IgD-negative memory B cell (primary cell): Measurements from ENCODE around the gene KMT2C. TPM values are rescaled to one million over a fixed set of nuclear protein-coding genes. Genes with fewer than 3 reads are reported as not detected.
"Not testable (repeated sequence)": the region's sequence is repeated elsewhere in the genome, so short reads cannot be mapped to it uniquely, and the experiment has no call there.

Experiments
- H3K27ac Mint-ChIP-seq, 3 donors: one replicate each; pipeline ENCODE4 v1.8.0; 2020 to 2022; ENCODE audit warnings: mild to moderate bottlenecking in 3 of 3, mixed read lengths in 3 of 3, moderate library complexity in 1 of 3
- H3K27me3 Mint-ChIP-seq: one replicate; pipeline ENCODE4 v1.8.0; 2021; ENCODE audit warnings: mixed read lengths
- H3K36me3 Mint-ChIP-seq: one replicate; pipeline ENCODE4 v1.8.0; 2020; ENCODE audit warnings: mild to moderate bottlenecking, mixed read lengths
- H3K4me1 Mint-ChIP-seq, 3 donors: one replicate each; pipeline ENCODE4 v1.8.0; 2020 to 2022; ENCODE audit warnings: mixed read lengths in 3 of 3, mild to moderate bottlenecking in 1 of 3
- H3K4me3 Mint-ChIP-seq, 4 donors: one replicate each; pipeline ENCODE4 v1.8.0; 2020 to 2022; ENCODE audit warnings: mild to moderate bottlenecking in 4 of 4, mixed read lengths in 4 of 4, moderate library complexity in 3 of 4
- H3K9me3 Mint-ChIP-seq, 3 donors: one replicate each; pipeline ENCODE4 v1.8.0; 2020 to 2021; ENCODE audit warnings: mixed read lengths in 3 of 3, mild to moderate bottlenecking in 1 of 3
- polyA plus RNA-seq: library from polyadenylated mRNA; unstranded; fragments of 300-500 nt; fragmentation: Illumina TruSeq; gene quantifications from one replicate; pipeline ENCODE4 v1.2.3, GENCODE V29; 2021

The KMT2C gene
- polyA plus RNA-seq, 1 donor from 2014 or later: 23.7 TPM

- Mint-ChIP-seq H3K36me3 (peaks cover 5% of the 10 kb centered on the region), H3K4me1 (peaks cover 31 to 67% (median 50%) of the 10 kb centered on the region in 3 donors), H3K27me3 (no peaks in the 10 kb centered on the region), H3K27ac (no peak overlapping the region), H3K4me3 (peak overlapping the region in 1 of 4 donors; percentile 49), H3K9me3 (peaks cover 0 to 6% (median 2%) of the 10 kb centered on the region in 3 donors)
These were observed 68.6 kb downstream of the KMT2C start for GRCh38 chr7:152367170-152367569.

- Mint-ChIP-seq H3K27ac (no peak overlapping the region), H3K4me1 (peaks cover 31 to 69% (median 52%) of the 10 kb centered on the region in 3 donors), H3K9me3 (peaks cover 0 to 4% (median 2%) of the 10 kb centered on the region in 3 donors), H3K27me3 (no peaks in the 10 kb centered on the region), H3K36me3 (peaks cover 5% of the 10 kb centered on the region), H3K4me3 (peak overlapping the region in 1 of 4 donors; percentile 52)
These were observed 69.1 kb downstream of the KMT2C start for GRCh38 chr7:152366662-152367061.

GRCh38 chr7:152365982-152366603 lies 69.7 kb downstream of the KMT2C start:
- Mint-ChIP-seq H3K4me3 (no peak overlapping the region), H3K27ac (peak overlapping the region in 1 of 3 donors; percentile 17), H3K36me3 (peaks cover 3% of the 10 kb centered on the region), H3K27me3 (no peaks in the 10 kb centered on the region), H3K9me3 (peaks cover 0 to 2% (median 2%) of the 10 kb centered on the region in 3 donors), H3K4me1 (peaks cover 28 to 65% (median 51%) of the 10 kb centered on the region in 3 donors)

GRCh38 chr7:152363798-152364197 lies 72.0 kb downstream of the KMT2C start:
- Mint-ChIP-seq H3K9me3 (peaks cover 0 to 2% (median 2%) of the 10 kb centered on the region in 3 donors), H3K27ac (no peak overlapping the region)

GRCh38 chr7:152362128-152362926 lies 73.5 kb downstream of the KMT2C start:
- peaks cover 3% of the 10 kb centered on the region for H3K36me3 Mint-ChIP-seq
- peaks cover 19 to 51% (median 38%) of the 10 kb centered on the region in 3 donors for H3K4me1 Mint-ChIP-seq
- H3K4me3 Mint-ChIP-seq: peak overlapping the region in 1 of 4 donors; percentile 61
- no peaks in the 10 kb centered on the region for H3K27me3 Mint-ChIP-seq
- no peak overlapping the region for H3K27ac Mint-ChIP-seq
- peaks cover 0 to 2% (median 2%) of the 10 kb centered on the region in 3 donors for H3K9me3 Mint-ChIP-seq

More at GRCh38 chr7:152363798-152364197, 72.0 kb downstream of the KMT2C start:
- H3K36me3 Mint-ChIP-seq: peaks cover 3% of the 10 kb centered on the region
- H3K4me3 Mint-ChIP-seq: peak overlapping the region in 2 of 4 donors; percentile 2 to 37
- H3K27me3 Mint-ChIP-seq: no peaks in the 10 kb centered on the region
- H3K4me1 Mint-ChIP-seq: peaks cover 25 to 55% (median 41%) of the 10 kb centered on the region in 3 donors

GRCh38 chr7:152355474-152356057 lies 80.2 kb downstream of the KMT2C start:
- Mint-ChIP-seq H3K4me3 (peak overlapping the region in 1 of 4 donors; percentile 37), H3K36me3 (peaks cover 17% of the 10 kb centered on the region), H3K9me3 (peaks cover 0 to 2% (median 0%) of the 10 kb centered on the region in 3 donors), H3K27me3 (no peaks in the 10 kb centered on the region), H3K4me1 (peaks cover 15 to 21% (median 15%) of the 10 kb centered on the region in 3 donors), H3K27ac (peak overlapping the region in 1 of 3 donors; percentile 73)

- Mint-ChIP-seq H3K27ac (no peak overlapping the region), H3K36me3 (peaks cover 17% of the 10 kb centered on the region)
These were observed 81.7 kb downstream of the KMT2C start for GRCh38 chr7:152354061-152354460.

GRCh38 chr7:152353281-152353680 lies 82.5 kb downstream of the KMT2C start:
- not testable (repeated sequence) for H3K9me3 Mint-ChIP-seq, H3K4me3 Mint-ChIP-seq, H3K27me3 Mint-ChIP-seq
- Mint-ChIP-seq H3K4me1 (peaks cover 12 to 21% (median 15%) of the 10 kb centered on the region in 3 donors), H3K36me3 (peaks cover 22% of the 10 kb centered on the region), H3K27ac (peak overlapping the region in 1 of 3 donors; percentile 62)

More at GRCh38 chr7:152354061-152354460, 81.7 kb downstream of the KMT2C start:
- no peaks in the 10 kb centered on the region for H3K27me3 Mint-ChIP-seq
- no peak overlapping the region for H3K4me3 Mint-ChIP-seq
- H3K4me1 Mint-ChIP-seq: peaks cover 15 to 21% (median 15%) of the 10 kb centered on the region in 3 donors
- peaks cover 2% of the 10 kb centered on the region in 3 donors for H3K9me3 Mint-ChIP-seq

GRCh38 chr7:152351747-152352146 lies 84.1 kb downstream of the KMT2C start:
- H3K27ac Mint-ChIP-seq: peak overlapping the region in 1 of 3 donors; percentile 55
- peaks cover 2 to 12% (median 5%) of the 10 kb centered on the region in 3 donors for H3K9me3 Mint-ChIP-seq
- not testable (repeated sequence) for H3K4me3 Mint-ChIP-seq, H3K27me3 Mint-ChIP-seq
- peaks cover 11 to 17% (median 17%) of the 10 kb centered on the region in 3 donors for H3K4me1 Mint-ChIP-seq
- H3K36me3 Mint-ChIP-seq: peaks cover 31% of the 10 kb centered on the region

GRCh38 chr7:152351168-152351567 lies 84.6 kb downstream of the KMT2C start:
- H3K36me3 Mint-ChIP-seq: peaks cover 33% of the 10 kb centered on the region
- H3K27ac Mint-ChIP-seq: no peak overlapping the region
- H3K27me3 Mint-ChIP-seq: no peaks in the 10 kb centered on the region
- peaks cover 2 to 12% (median 5%) of the 10 kb centered on the region in 3 donors for H3K9me3 Mint-ChIP-seq
- no peak overlapping the region for H3K4me3 Mint-ChIP-seq
- peaks cover 12 to 20% (median 18%) of the 10 kb centered on the region in 3 donors for H3K4me1 Mint-ChIP-seq

- Mint-ChIP-seq H3K9me3 (peaks cover 2 to 12% (median 5%) of the 10 kb centered on the region in 3 donors), H3K36me3 (peaks cover 23% of the 10 kb centered on the region), H3K27ac (peak overlapping the region in 1 of 3 donors; percentile 33), H3K4me3 (no peak overlapping the region), H3K27me3 (no peaks in the 10 kb centered on the region), H3K4me1 (peaks cover 18 to 21% (median 20%) of the 10 kb centered on the region in 3 donors)
These were observed 87.9 kb downstream of the KMT2C start for GRCh38 chr7:152347888-152348287.

- H3K27ac Mint-ChIP-seq: no peak overlapping the region
- peaks cover 0 to 12% (median 5%) of the 10 kb centered on the region in 3 donors for H3K9me3 Mint-ChIP-seq
- H3K4me1 Mint-ChIP-seq: peaks cover 29 to 39% (median 37%) of the 10 kb centered on the region in 3 donors
- H3K27me3 Mint-ChIP-seq: no peaks in the 10 kb centered on the region
- no peak overlapping the region for H3K4me3 Mint-ChIP-seq
- peaks cover 16% of the 10 kb centered on the region for H3K36me3 Mint-ChIP-seq
These were observed 91.5 kb downstream of the KMT2C start for GRCh38 chr7:152344253-152344652.

- Mint-ChIP-seq H3K4me1 (peaks cover 31 to 48% (median 39%) of the 10 kb centered on the region in 3 donors), H3K4me3 (peak overlapping the region in 2 of 4 donors; percentile 7 to 30), H3K9me3 (peaks cover 0 to 3% (median 0%) of the 10 kb centered on the region in 3 donors), H3K36me3 (peaks cover 10% of the 10 kb centered on the region), H3K27me3 (no peaks in the 10 kb centered on the region), H3K27ac (peak overlapping the region in 1 of 3 donors; percentile 31)
These were observed 93.0 kb downstream of the KMT2C start for GRCh38 chr7:152342796-152343195.

GRCh38 chr7:152341914-152342236 lies 93.9 kb downstream of the KMT2C start:
- peaks cover 40 to 55% (median 46%) of the 10 kb centered on the region in 3 donors for H3K4me1 Mint-ChIP-seq
- peak overlapping the region in 1 of 4 donors; percentile 55 for H3K4me3 Mint-ChIP-seq
- H3K27me3 Mint-ChIP-seq: no peaks in the 10 kb centered on the region
- peaks cover 4% of the 10 kb centered on the region for H3K36me3 Mint-ChIP-seq
- H3K9me3 Mint-ChIP-seq: no peaks in the 10 kb centered on the region
- no peak overlapping the region for H3K27ac Mint-ChIP-seq
